Liver (tissue), 9 donors: ENCODE results near the gene PEMT. TPM values are rescaled to one million over a fixed set of nuclear protein-coding genes. Genes with fewer than 3 reads are reported as not detected.

Experiments used
- DNase-seq: peaks from one replicate; pipeline ENCODE4 v3.0.0-alpha.2; 2017; ENCODE audit warnings: low spot score
- H3K27ac ChIP-seq, 2 donors: one replicate each; pipeline ENCODE4 v1.7.0; 2013; ENCODE audit warnings: inconsistent platforms in 2 of 2, low read length in 2 of 2, control low read depth in 1 of 2, low read depth in 1 of 2, mild to moderate bottlenecking in 1 of 2
- H3K27me3 ChIP-seq, 4 donors: one replicate each; pipeline versions ENCODE4 v1.6.1 to v1.7.0; 2013; ENCODE audit warnings: low read length in 3 of 4, inconsistent platforms in 1 of 4, mild to moderate bottlenecking in 1 of 4, moderate library complexity in 1 of 4; ENCODE audit not compliant: control insufficient read depth in 4 of 4, insufficient read depth in 4 of 4
- H3K36me3 ChIP-seq, 4 donors: one replicate each; pipeline versions ENCODE4 v1.6.1 to v1.7.0; 2013; ENCODE audit warnings: low read length in 3 of 4, mild to moderate bottlenecking in 3 of 4, low read depth in 1 of 4, moderate library complexity in 1 of 4; ENCODE audit not compliant: control insufficient read depth in 4 of 4, insufficient read depth in 3 of 4
- H3K4me1 ChIP-seq, 4 donors: one replicate each; pipeline versions ENCODE4 v1.6.1 to v1.7.0; 2013; ENCODE audit warnings: low read length in 3 of 4, mild to moderate bottlenecking in 3 of 4, moderate library complexity in 1 of 4; ENCODE audit not compliant: control insufficient read depth in 4 of 4, insufficient read depth in 4 of 4
- H3K4me3 ChIP-seq, 3 donors: one replicate each; pipeline versions ENCODE4 v1.6.1 to v1.7.0; 2013; ENCODE audit warnings: low read length in 3 of 3, control low read depth in 1 of 3, low read depth in 1 of 3, mild to moderate bottlenecking in 1 of 3
- H3K9ac ChIP-seq, 2 donors: one replicate each; pipeline ENCODE4 v1.7.0; 2013; ENCODE audit warnings: low read length in 2 of 2, mild to moderate bottlenecking in 2 of 2, moderate library complexity in 2 of 2, control low read depth in 1 of 2, low read depth in 1 of 2
- H3K9me3 ChIP-seq, 4 donors: one replicate each; pipeline versions ENCODE4 v1.6.1 to v1.7.0; 2013; ENCODE audit warnings: low read length in 3 of 4; ENCODE audit not compliant: control insufficient read depth in 4 of 4
- EGR1 ChIP-seq, 2 donors: IDR thresholded peaks; 2 replicates each; pipeline ENCODE4 v1.6.1; 2016 to 2018; ENCODE audit warnings: antibody characterized with exemption in 2 of 2, low read depth in 2 of 2
- FOXA1 ChIP-seq: IDR thresholded peaks from 2 replicates; pipeline ENCODE4 v1.6.1; 2016; ENCODE audit warnings: antibody characterized with exemption
- FOXA2 ChIP-seq: IDR thresholded peaks from 2 replicates; pipeline ENCODE4 v1.6.1; 2016; ENCODE audit warnings: antibody characterized with exemption
- GABPA ChIP-seq, 2 donors: IDR thresholded peaks in 1 of 2; conservative IDR thresholded peaks in 1 of 2; 2 replicates each; pipeline ENCODE4 v1.6.1; 2016; ENCODE audit warnings: antibody characterized with exemption in 2 of 2, mild to moderate bottlenecking in 1 of 2, moderate library complexity in 1 of 2
- HNF4A ChIP-seq, 2 donors: conservative IDR thresholded peaks; 2 replicates each; pipeline ENCODE4 v1.6.1; 2016; ENCODE audit warnings: antibody characterized with exemption in 2 of 2, mild to moderate bottlenecking in 2 of 2
- HNF4G ChIP-seq: IDR thresholded peaks from 2 replicates; pipeline ENCODE4 v1.6.1; 2016; ENCODE audit warnings: antibody characterized with exemption
- JUND ChIP-seq, 2 donors: IDR thresholded peaks; 2 replicates each; pipeline ENCODE4 v1.6.1; 2016; ENCODE audit warnings: antibody characterized with exemption in 2 of 2
- MAX ChIP-seq: IDR thresholded peaks from 2 replicates; pipeline ENCODE4 v1.6.1; 2016; ENCODE audit warnings: antibody characterized with exemption
- NR2F2 ChIP-seq: IDR thresholded peaks from 2 replicates; pipeline ENCODE4 v1.6.1; 2016; ENCODE audit warnings: antibody characterized with exemption
- RAD21 ChIP-seq, 2 donors: IDR thresholded peaks; 2 replicates each; pipeline ENCODE4 v1.6.1; 2016; ENCODE audit warnings: antibody characterized with exemption in 2 of 2, mild to moderate bottlenecking in 2 of 2
- RXRA ChIP-seq, 2 donors: IDR thresholded peaks; 2 replicates each; pipeline ENCODE4 v1.6.1; 2017 to 2018; ENCODE audit warnings: antibody characterized with exemption in 2 of 2, mild to moderate bottlenecking in 1 of 2
- SP1 ChIP-seq: IDR thresholded peaks from 2 replicates; pipeline ENCODE4 v1.6.1; 2018; ENCODE audit warnings: antibody characterized with exemption, mild to moderate bottlenecking
- TAF1 ChIP-seq: conservative IDR thresholded peaks from 2 replicates; pipeline ENCODE4 v1.6.1; 2016; ENCODE audit warnings: antibody characterized with exemption, mild to moderate bottlenecking
- YY1 ChIP-seq: IDR thresholded peaks from 2 replicates; pipeline ENCODE4 v1.6.1; 2016; ENCODE audit warnings: antibody characterized with exemption, mild to moderate bottlenecking
- ZBTB33 ChIP-seq: IDR thresholded peaks from 2 replicates; pipeline ENCODE4 v1.6.1; 2016; ENCODE audit warnings: antibody characterized with exemption
- WGBS: extraction: QIAGEN DNeasy Blood & Tissue Kit; methylation state at CpG from one replicate; pipeline ENCODE4 v1.1.7; 2013; 5-methylcytosine and 5-hydroxymethylcytosine counted together
- polyA plus RNA-seq, 2 donors: library from polyadenylated mRNA; stranded (reverse) in 1 of 2; unstranded in 1 of 2; fragments of 200-250 nt in 1 of 2; fragments of >200 nt in 1 of 2; fragmentation: Nextera tagmentation in 1 of 2; extraction: Ambion mirVana in 1 of 2; gene quantifications; one replicate each; pipeline versions ENCODE4 v1.2.1 to v1.2.3, GENCODE V29; 2013 to 2015
- total RNA-seq, 2 donors: library from RNA; depleted of rRNA; stranded (reverse); fragments of >200 nt; gene quantifications; one replicate each; pipeline ENCODE4 v1.2.3, GENCODE V29; 2014
- TF ChIP-seq, protein P1 (sequence below): IDR thresholded peaks from 2 replicates; pipeline ENCODE4 v1.6.1; 2016; ENCODE audit warnings: antibody characterized with exemption, mild to moderate bottlenecking
- TF ChIP-seq, protein P2 (sequence below): IDR thresholded peaks from 2 replicates; pipeline ENCODE4 v1.6.1; 2016; ENCODE audit warnings: antibody characterized with exemption
- TF ChIP-seq, protein P3 (sequence below): fragments of 150-350 bp; IDR thresholded peaks from 2 replicates; pipeline ENCODE4 v1.5.1; 2017; ENCODE audit warnings: improper control_type of control experiment, low read depth, low read length; ENCODE audit not compliant: missing input control
- donor health status: healthy.
- donor health status: healthy.
- donor health status: healthy.
- donor health status: healthy.
- donor health status: healthy.

Gene PEMT
- total and polyA plus RNA-seq, 4 donors: 64.6 to 211 (median 184) TPM

DNA sequence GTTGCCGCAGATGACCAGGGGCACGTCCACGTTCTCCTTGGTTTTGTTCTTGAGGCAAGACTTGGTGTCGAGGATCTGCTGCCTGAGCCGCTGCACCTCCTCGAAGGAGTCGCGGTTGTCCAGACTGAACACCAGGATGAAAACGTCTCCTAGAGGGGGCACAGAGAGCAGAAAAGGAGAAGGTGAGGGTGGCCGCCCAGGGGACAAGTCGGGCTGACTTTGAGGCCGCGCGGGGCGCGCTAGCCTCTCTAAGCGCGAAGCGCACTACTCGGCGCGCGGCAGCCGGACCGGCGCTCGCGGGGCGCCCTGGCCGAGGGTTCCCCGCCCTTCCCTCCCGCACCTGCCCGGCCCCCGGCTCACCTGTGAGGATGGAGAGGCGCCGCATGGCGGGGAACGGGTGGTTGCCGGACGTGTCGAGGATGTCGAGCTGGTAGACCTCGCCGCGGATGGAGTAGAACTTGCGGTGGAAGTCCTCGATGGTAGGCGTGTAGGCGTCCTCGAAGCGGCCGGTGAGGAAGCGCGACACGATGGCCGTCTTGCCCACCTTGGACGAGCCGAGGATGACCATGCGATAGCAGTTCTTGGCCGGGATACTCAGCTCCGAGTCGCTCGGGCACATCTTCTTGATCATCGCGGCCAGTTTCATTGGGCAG, 95.8 kb downstream of the PEMT start (continued):
- TF ChIP-seq, protein P1, sequence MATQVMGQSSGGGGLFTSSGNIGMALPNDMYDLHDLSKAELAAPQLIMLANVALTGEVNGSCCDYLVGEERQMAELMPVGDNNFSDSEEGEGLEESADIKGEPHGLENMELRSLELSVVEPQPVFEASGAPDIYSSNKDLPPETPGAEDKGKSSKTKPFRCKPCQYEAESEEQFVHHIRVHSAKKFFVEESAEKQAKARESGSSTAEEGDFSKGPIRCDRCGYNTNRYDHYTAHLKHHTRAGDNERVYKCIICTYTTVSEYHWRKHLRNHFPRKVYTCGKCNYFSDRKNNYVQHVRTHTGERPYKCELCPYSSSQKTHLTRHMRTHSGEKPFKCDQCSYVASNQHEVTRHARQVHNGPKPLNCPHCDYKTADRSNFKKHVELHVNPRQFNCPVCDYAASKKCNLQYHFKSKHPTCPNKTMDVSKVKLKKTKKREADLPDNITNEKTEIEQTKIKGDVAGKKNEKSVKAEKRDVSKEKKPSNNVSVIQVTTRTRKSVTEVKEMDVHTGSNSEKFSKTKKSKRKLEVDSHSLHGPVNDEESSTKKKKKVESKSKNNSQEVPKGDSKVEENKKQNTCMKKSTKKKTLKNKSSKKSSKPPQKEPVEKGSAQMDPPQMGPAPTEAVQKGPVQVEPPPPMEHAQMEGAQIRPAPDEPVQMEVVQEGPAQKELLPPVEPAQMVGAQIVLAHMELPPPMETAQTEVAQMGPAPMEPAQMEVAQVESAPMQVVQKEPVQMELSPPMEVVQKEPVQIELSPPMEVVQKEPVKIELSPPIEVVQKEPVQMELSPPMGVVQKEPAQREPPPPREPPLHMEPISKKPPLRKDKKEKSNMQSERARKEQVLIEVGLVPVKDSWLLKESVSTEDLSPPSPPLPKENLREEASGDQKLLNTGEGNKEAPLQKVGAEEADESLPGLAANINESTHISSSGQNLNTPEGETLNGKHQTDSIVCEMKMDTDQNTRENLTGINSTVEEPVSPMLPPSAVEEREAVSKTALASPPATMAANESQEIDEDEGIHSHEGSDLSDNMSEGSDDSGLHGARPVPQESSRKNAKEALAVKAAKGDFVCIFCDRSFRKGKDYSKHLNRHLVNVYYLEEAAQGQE: no peak

- peaks cover 0 to 16% (median 7%) of the 10 kb centered on the region in 4 donors for H3K4me1 ChIP-seq
- peaks cover 6 to 19% (median 7%) of the 10 kb centered on the region in 4 donors for H3K36me3 ChIP-seq
- H3K9me3 ChIP-seq: no peaks in the 10 kb centered on the region
- TF ChIP-seq, protein P2, sequence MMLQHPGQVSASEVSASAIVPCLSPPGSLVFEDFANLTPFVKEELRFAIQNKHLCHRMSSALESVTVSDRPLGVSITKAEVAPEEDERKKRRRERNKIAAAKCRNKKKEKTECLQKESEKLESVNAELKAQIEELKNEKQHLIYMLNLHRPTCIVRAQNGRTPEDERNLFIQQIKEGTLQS: no peak
- no peak for TF ChIP-seq EGR1 (IDR thresholded peaks at IDR 0.05; ENCODE audit: low read depth in 2 of 2)
- TF ChIP-seq HNF4G: no peak
- no peak for TF ChIP-seq NR2F2
- no peak for TF ChIP-seq FOXA2
- TF ChIP-seq, protein P3, sequence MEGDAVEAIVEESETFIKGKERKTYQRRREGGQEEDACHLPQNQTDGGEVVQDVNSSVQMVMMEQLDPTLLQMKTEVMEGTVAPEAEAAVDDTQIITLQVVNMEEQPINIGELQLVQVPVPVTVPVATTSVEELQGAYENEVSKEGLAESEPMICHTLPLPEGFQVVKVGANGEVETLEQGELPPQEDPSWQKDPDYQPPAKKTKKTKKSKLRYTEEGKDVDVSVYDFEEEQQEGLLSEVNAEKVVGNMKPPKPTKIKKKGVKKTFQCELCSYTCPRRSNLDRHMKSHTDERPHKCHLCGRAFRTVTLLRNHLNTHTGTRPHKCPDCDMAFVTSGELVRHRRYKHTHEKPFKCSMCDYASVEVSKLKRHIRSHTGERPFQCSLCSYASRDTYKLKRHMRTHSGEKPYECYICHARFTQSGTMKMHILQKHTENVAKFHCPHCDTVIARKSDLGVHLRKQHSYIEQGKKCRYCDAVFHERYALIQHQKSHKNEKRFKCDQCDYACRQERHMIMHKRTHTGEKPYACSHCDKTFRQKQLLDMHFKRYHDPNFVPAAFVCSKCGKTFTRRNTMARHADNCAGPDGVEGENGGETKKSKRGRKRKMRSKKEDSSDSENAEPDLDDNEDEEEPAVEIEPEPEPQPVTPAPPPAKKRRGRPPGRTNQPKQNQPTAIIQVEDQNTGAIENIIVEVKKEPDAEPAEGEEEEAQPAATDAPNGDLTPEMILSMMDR: no peak
- TF ChIP-seq GABPA (IDR thresholded peaks at IDR 0.05 in 1 of 2, conservative IDR thresholded peaks at IDR 0.05 in 1 of 2): no peak
- no peak for TF ChIP-seq TAF1
- TF ChIP-seq SP1: no peak
- TF ChIP-seq ZBTB33: no peak
- no peak for TF ChIP-seq JUND (IDR thresholded peaks at IDR 0.05)
- TF ChIP-seq FOXA1: no peak
- TF ChIP-seq RAD21 (IDR thresholded peaks at IDR 0.05): no peak
- TF ChIP-seq RXRA (IDR thresholded peaks at IDR 0.05): no peak
- TF ChIP-seq, protein P1: no peak
- no peak for TF ChIP-seq HNF4A (conservative IDR thresholded peaks at IDR 0.05)
- TF ChIP-seq MAX: no peak
- no peak for TF ChIP-seq YY1
- H3K9ac ChIP-seq: peak overlapping the region; percentile 23 to 73
- peak overlapping the region; percentile 54 to 64 (median 56) for H3K4me3 ChIP-seq
- H3K27ac ChIP-seq: peak overlapping the region; percentile 41 to 76
- 5% methylated on average over 71 of the region's 71 CpGs for WGBS
- H3K27me3 ChIP-seq: no peaks in the 10 kb centered on the region
- no peak for DNase-seq
These were observed 96.5 kb downstream of the PEMT start for GRCh38 chr17:17494870-17495535.
